K562 (cell line): ENCODE measurements around the gene ARHGAP22. TPM values are rescaled to one million over a fixed set of nuclear protein-coding genes. Genes with fewer than 3 reads are reported as not detected.

Source experiments
- ARID1B ChIP-seq: fragments of 450-650 bp; IDR thresholded peaks from 2 replicates; pipeline ENCODE4 v1.6.1; 2016; ENCODE audit warnings: antibody characterized with exemption, mild to moderate bottlenecking, inconsistent platforms
- BCL6 ChIP-seq: fragments of 250-450 bp; sonication (Bioruptor Pico); IDR thresholded peaks from 2 replicates; pipeline ENCODE4 v1.4.0; 2020
- CEBPB ChIP-seq: fragments of 450-650 bp; IDR thresholded peaks from 2 replicates; pipeline ENCODE4 v1.6.1; 2016; ENCODE audit warnings: missing genetic modification characterization, missing compliant biosample characterization
- CTBP1 ChIP-seq: fragments of 450-650 bp; IDR thresholded peaks from 2 replicates; pipeline ENCODE4 v1.6.1; 2016; ENCODE audit warnings: borderline replicate concordance
- FOXJ3 ChIP-seq: sonication (generic); formaldehyde crosslinking; IDR thresholded peaks from 2 replicates; pipeline ENCODE4 v1.4.0; 2020; ENCODE audit warnings: mild to moderate bottlenecking, missing genetic modification reagents
- HMG20B ChIP-seq: fragments of 250-450 bp; sonication (Bioruptor Pico); IDR thresholded peaks from 2 replicates; pipeline ENCODE4 v1.5.0; 2021; ENCODE audit warnings: mild to moderate bottlenecking
- MEIS2 ChIP-seq: fragments of 450-650 bp; IDR thresholded peaks from 2 replicates; pipeline ENCODE4 v1.6.1; 2014; ENCODE audit warnings: mild to moderate bottlenecking; ENCODE audit not compliant: partially characterized antibody
- NFE2L1 ChIP-seq: fragments of 450-650 bp; IDR thresholded peaks from 2 replicates; pipeline ENCODE4 v1.6.1; 2016; ENCODE audit warnings: missing genetic modification characterization, low read depth, mild to moderate bottlenecking, missing compliant biosample characterization, moderate library complexity, borderline replicate concordance
- PHTF2 ChIP-seq: fragments of 250-450 bp; sonication (Bioruptor Pico); IDR thresholded peaks from 2 replicates; pipeline ENCODE4 v1.5.0; 2021; ENCODE audit warnings: mild to moderate bottlenecking
- PRPF4 ChIP-seq: fragments of 200-400 bp; formaldehyde crosslinking; IDR thresholded peaks from one replicate; pipeline ENCODE4 v1.6.1; 2017; ENCODE audit warnings: low read length, low read depth, mild to moderate bottlenecking; ENCODE audit not compliant: insufficient read depth, poor library complexity, severe bottlenecking
- SUPT5H ChIP-seq: fragments of 450-650 bp; IDR thresholded peaks from 2 replicates; pipeline ENCODE4 v1.6.1; 2016
- TBL1XR1 ChIP-seq, 2 experiments: IDR thresholded peaks; 2 replicates each; pipeline ENCODE4 v1.6.1; 2012; ENCODE audit warnings: improper control_type of control experiment in 2 of 2, low read length in 2 of 2, mild to moderate bottlenecking in 1 of 2
- YY1 ChIP-seq, 3 experiments: IDR thresholded peaks; 2 replicates each; pipeline ENCODE4 v1.6.1; 2011; ENCODE audit warnings: low read length in 2 of 3, mild to moderate bottlenecking in 2 of 3, moderate library complexity in 2 of 3, borderline replicate concordance in 1 of 3, control low read depth in 1 of 3, low read depth in 1 of 3; ENCODE audit not compliant: insufficient read depth in 3 of 3, insufficient replicate concordance in 2 of 3, control insufficient read depth in 1 of 3, insufficient read length in 1 of 3; ENCODE audit errors: extremely low read depth in 1 of 3
- ZFPM2 ChIP-seq: fragments of 250-450 bp; sonication (Bioruptor Pico); IDR thresholded peaks from 2 replicates; pipeline ENCODE4 v1.5.1; 2022; ENCODE audit warnings: mild to moderate bottlenecking
- ZNF121 ChIP-seq: sonication (generic); formaldehyde crosslinking; conservative IDR thresholded peaks from 2 replicates; pipeline ENCODE4 v1.8.0; 2022; ENCODE audit warnings: missing genetic modification reagents
- ZNF398 ChIP-seq: fragments of 250-450 bp; sonication (Bioruptor Pico); IDR thresholded peaks from 2 replicates; pipeline ENCODE4 v1.8.0; 2021; ENCODE audit warnings: moderate library complexity, mild to moderate bottlenecking, inconsistent platforms
- ZNF449 ChIP-seq: fragments of 250-450 bp; sonication (Bioruptor Pico); IDR thresholded peaks from 2 replicates; pipeline ENCODE4 v1.8.0; 2022; ENCODE audit warnings: moderate library complexity, mild to moderate bottlenecking, inconsistent platforms
- ZNF583 ChIP-seq: fragments of 250-450 bp; sonication (Bioruptor Pico); IDR thresholded peaks from 2 replicates; pipeline ENCODE4 v1.4.0; 2020
- ZNF668 ChIP-seq: fragments of 250-450 bp; sonication (Bioruptor Pico); IDR thresholded peaks from 2 replicates; pipeline ENCODE4 v1.8.0; 2022; ENCODE audit warnings: mild to moderate bottlenecking, inconsistent platforms
- ZNF766 ChIP-seq: fragments of 200-800 bp; sonication (Bioruptor generic); conservative IDR thresholded peaks from 2 replicates; pipeline ENCODE4 v1.6.1; 2016; ENCODE audit warnings: missing genetic modification characterization, missing compliant biosample characterization
- polyA plus RNA-seq, 8 experiments: library from polyadenylated mRNA; depleted of rRNA in 4 of 8; stranded (reverse) in 5 of 8; unstranded in 3 of 8; fragments of >200 nt; fragmentation: Nextera tagmentation in 2 of 8; fragmentation: Illumina TruSeq in 1 of 8; extraction: Ambion mirVana in 2 of 8; extraction: Trizol in 1 of 8; gene quantifications; 2 replicates each; pipeline versions ENCODE4 v1.2.1 to v1.2.3, GENCODE V29; 2011 to 2014; ENCODE audit warnings: inconsistent platforms in 1 of 8, missing spikeins in 1 of 8
- total RNA-seq, 7 experiments: library from RNA; depleted of rRNA in 6 of 7; stranded (reverse); fragments of >200 nt in 6 of 7; fragmentation: Illumina TruSeq in 2 of 7; extraction: Trizol in 2 of 7; gene quantifications; 2 replicates each; pipeline versions ENCODE4 v1.2.1 to v1.2.3, GENCODE V29; 2011 to 2021; ENCODE audit warnings: low replicate concordance in 1 of 7
- TF ChIP-seq, protein P1 (sequence below): sonication (generic); formaldehyde crosslinking; IDR thresholded peaks from 2 replicates; pipeline ENCODE4 v1.8.0; 2022; ENCODE audit warnings: mild to moderate bottlenecking, missing genetic modification reagents
- TF ChIP-seq, protein P2 (sequence below): sonication (generic); formaldehyde crosslinking; IDR thresholded peaks from 2 replicates; pipeline ENCODE4 v1.8.0; 2022; ENCODE audit warnings: missing genetic modification reagents, mild to moderate bottlenecking, borderline replicate concordance

ARHGAP22 gene
- total and polyA plus RNA-seq, 9 of the 15 experiments (the other 6 are each of a cell fraction or from before 2014, with no cell fraction given), result 1.3 to 28.1 (median 12.7) TPM

- peak in 1 of 2 experiments; percentile 68; a peak in 1 of 4 replicates for TF ChIP-seq TBL1XR1 (IDR thresholded peaks at IDR 0.05; ENCODE audit: low read length in 2 of 2)
- no peak for TF ChIP-seq PHTF2
- no peak for TF ChIP-seq ZNF449
- no peak for TF ChIP-seq HMG20B (CRISPR knock-in tag)
- no peak for TF ChIP-seq ZNF766
- peak; percentile 16 for TF ChIP-seq MEIS2
- no peak for TF ChIP-seq SUPT5H
- TF ChIP-seq, protein P1, sequence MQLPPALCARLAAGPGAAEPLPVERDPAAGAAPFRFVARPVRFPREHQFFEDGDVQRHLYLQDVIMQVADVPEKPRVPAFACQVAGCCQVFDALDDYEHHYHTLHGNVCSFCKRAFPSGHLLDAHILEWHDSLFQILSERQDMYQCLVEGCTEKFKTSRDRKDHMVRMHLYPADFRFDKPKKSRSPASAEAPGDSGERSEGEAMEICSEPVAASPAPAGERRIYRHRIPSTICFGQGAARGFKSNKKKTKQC, result 0 out of 2 replicates have a peak, but pooled peaks have one; percentile 19
- TF ChIP-seq NFE2L1 (tag), result no peak
- TF ChIP-seq, protein P2, sequence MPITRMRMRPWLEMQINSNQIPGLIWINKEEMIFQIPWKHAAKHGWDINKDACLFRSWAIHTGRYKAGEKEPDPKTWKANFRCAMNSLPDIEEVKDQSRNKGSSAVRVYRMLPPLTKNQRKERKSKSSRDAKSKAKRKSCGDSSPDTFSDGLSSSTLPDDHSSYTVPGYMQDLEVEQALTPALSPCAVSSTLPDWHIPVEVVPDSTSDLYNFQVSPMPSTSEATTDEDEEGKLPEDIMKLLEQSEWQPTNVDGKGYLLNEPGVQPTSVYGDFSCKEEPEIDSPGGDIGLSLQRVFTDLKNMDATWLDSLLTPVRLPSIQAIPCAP (CRISPR knock-in tag), result no peak
- no peak for TF ChIP-seq ZFPM2 (CRISPR knock-in tag)
- TF ChIP-seq YY1 (IDR thresholded peaks at IDR 0.05; ENCODE audit: borderline replicate concordance in 1 of 3, control insufficient read depth in 1 of 3, extremely low read depth in 1 of 3, insufficient read depth in 3 of 3, insufficient read length in 1 of 3, insufficient replicate concordance in 2 of 3, low read depth in 1 of 3, low read length in 2 of 3), result no peak
- TF ChIP-seq CTBP1, result peak; percentile 96
- 0 out of 2 replicates have a peak, but pooled peaks have one; percentile 53 for TF ChIP-seq ZNF668 (CRISPR knock-in tag)
- TF ChIP-seq FOXJ3 (CRISPR knock-in tag), result no peak
- peak; percentile 94 for TF ChIP-seq ARID1B
- no peak for TF ChIP-seq CEBPB (tag)
- no peak for TF ChIP-seq BCL6
- no peak for TF ChIP-seq PRPF4
- TF ChIP-seq ZNF121 (CRISPR knock-in tag), result no peak
- no peak for TF ChIP-seq ZNF583
- no peak for TF ChIP-seq ZNF398 (CRISPR knock-in tag)
These were observed 136.6 kb downstream of the ARHGAP22 start (continued) for GRCh38 chr10:48468130-48468790.
